ENCODE data around the gene SIGLEC1. TPM values are rescaled to one million over a fixed set of nuclear protein-coding genes. Genes with fewer than 3 reads are reported as not detected.

The SIGLEC1 gene
- total and polyA plus RNA-seq, 2 donors (not counting 1 experiment from before 2014, with no cell fraction given), result not detected

DNA sequence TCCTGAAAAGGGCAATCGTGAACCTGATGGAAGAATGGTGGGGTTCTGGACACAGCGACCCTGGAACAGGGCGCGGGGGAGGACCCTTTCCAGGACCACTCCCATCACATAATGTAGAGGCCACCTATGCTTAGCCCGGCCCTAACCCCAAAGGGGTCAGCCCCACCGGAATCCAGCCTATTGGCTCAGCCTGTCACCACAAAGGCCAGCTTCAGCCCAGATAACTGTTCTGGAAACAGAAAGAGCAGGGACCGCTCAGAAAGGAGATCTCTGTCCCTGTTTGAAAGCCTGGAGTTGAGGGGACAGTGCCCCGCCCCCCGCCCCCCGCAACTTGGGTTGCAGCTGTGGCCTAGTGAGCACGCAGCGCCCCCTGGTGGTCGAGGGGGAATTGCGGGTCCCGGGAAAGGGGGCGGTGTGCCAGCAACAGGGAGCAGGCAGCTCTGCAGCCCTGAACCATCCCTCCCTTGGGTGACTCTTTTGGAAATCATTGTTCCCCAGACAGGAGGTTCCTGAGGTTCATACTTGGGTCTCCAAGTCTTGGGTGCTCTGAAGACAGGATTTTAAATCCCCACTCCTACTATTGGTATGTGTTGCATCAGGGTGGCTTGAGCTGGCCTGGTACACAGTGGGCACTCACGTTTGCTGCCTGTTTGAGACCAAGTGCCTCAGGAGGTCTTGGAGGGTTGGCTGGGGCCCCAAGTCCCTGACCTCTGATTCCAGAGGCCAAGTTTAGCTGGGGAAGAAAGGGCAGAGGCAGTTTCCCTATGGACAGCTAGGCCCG is 1.5 kb downstream of the SIGLEC1 start:
- peak; percentile 20 to 48 for DNase-seq (ENCODE audit: low read depth in 2 of 2)
- Histone ChIP-seq H3K4me2 (ENCODE audit: extremely low read depth, insufficient read depth, low read length) (no peak overlapping the region), H4K20me1 (ENCODE audit: control insufficient read depth, extremely low read depth, insufficient read depth, low read length) (no peaks in the 10 kb centered on the region), H3K9ac (ENCODE audit: insufficient read depth, low read length) (no peak overlapping the region), H3K36me3 (ENCODE audit: control insufficient read depth, insufficient read depth, low read length) (no peaks in the 10 kb centered on the region), H3K4me3 (replicated peaks in 1 of 4; ENCODE audit: control extremely low read depth in 1 of 4, insufficient read depth in 1 of 4, low read depth in 3 of 4, low read length in 4 of 4) (no peak overlapping the region), H3K27ac (ENCODE audit: insufficient read depth, low read length) (no peak overlapping the region), H3K79me2 (ENCODE audit: control insufficient read depth, insufficient read depth, low read length) (no peaks in the 10 kb centered on the region), H3K27me3 (ENCODE audit: control insufficient read depth, insufficient read depth, low read length) (no peaks in the 10 kb centered on the region), H3K4me1 (ENCODE audit: control insufficient read depth, extremely low read depth, insufficient read depth, low read length) (no peaks in the 10 kb centered on the region), H3K9me3 (ENCODE audit: control insufficient read depth, insufficient read depth, low read depth, low read length) (no peaks in the 10 kb centered on the region), H2AFZ (ENCODE audit: low read length) (no peak overlapping the region)
- TF ChIP-seq CTCF (conservative IDR thresholded peaks at IDR 0.05 in 1 of 2, IDR thresholded peaks at IDR 0.05 in 1 of 2; ENCODE audit: low read depth in 1 of 2, low read length in 2 of 2), result peak; percentile 82 to 83
- TF ChIP-seq EZH2 (IDR thresholded peaks at IDR 0.05; ENCODE audit: low read length, missing control alignments), result no peak

- DNase-seq (ENCODE audit: low read depth in 2 of 2), result no peak
- H3K9me3 ChIP-seq (ENCODE audit: control insufficient read depth, insufficient read depth, low read depth, low read length), result no peaks in the 10 kb centered on the region
- no peaks in the 10 kb centered on the region for H3K36me3 ChIP-seq (ENCODE audit: control insufficient read depth, insufficient read depth, low read length)
- H3K27me3 ChIP-seq (ENCODE audit: control insufficient read depth, insufficient read depth, low read length), result no peaks in the 10 kb centered on the region
- no peak overlapping the region for H3K4me3 ChIP-seq (replicated peaks in 1 of 4; ENCODE audit: control extremely low read depth in 1 of 4, insufficient read depth in 1 of 4, low read depth in 3 of 4, low read length in 4 of 4)
- no peak overlapping the region for H3K9ac ChIP-seq (ENCODE audit: insufficient read depth, low read length)
- no peaks in the 10 kb centered on the region for H3K79me2 ChIP-seq (ENCODE audit: control insufficient read depth, insufficient read depth, low read length)
- H2AFZ ChIP-seq (ENCODE audit: low read length), result no peak overlapping the region
- no peak overlapping the region for H3K27ac ChIP-seq (ENCODE audit: insufficient read depth, low read length)
- H4K20me1 ChIP-seq (ENCODE audit: control insufficient read depth, extremely low read depth, insufficient read depth, low read length), result no peaks in the 10 kb centered on the region
- H3K4me2 ChIP-seq (ENCODE audit: extremely low read depth, insufficient read depth, low read length), result no peak overlapping the region
- H3K4me1 ChIP-seq (ENCODE audit: control insufficient read depth, extremely low read depth, insufficient read depth, low read length), result no peaks in the 10 kb centered on the region
- no peak for TF ChIP-seq EZH2 (IDR thresholded peaks at IDR 0.05; ENCODE audit: low read length, missing control alignments)
Observed at GRCh38 chr20:3710011-3710466, 2.4 kb downstream of the SIGLEC1 start.

- Histone ChIP-seq H3K27me3 (ENCODE audit: control insufficient read depth, insufficient read depth, low read length) (peaks cover 3% of the 10 kb centered on the region), H3K4me3 (replicated peaks in 1 of 4; ENCODE audit: control extremely low read depth in 1 of 4, insufficient read depth in 1 of 4, low read depth in 3 of 4, low read length in 4 of 4) (no peak overlapping the region), H3K9ac (ENCODE audit: insufficient read depth, low read length) (no peak overlapping the region), H3K79me2 (ENCODE audit: control insufficient read depth, insufficient read depth, low read length) (no peaks in the 10 kb centered on the region), H3K36me3 (ENCODE audit: control insufficient read depth, insufficient read depth, low read length) (no peaks in the 10 kb centered on the region), H3K9me3 (ENCODE audit: control insufficient read depth, insufficient read depth, low read depth, low read length) (no peaks in the 10 kb centered on the region), H3K27ac (ENCODE audit: insufficient read depth, low read length) (no peak overlapping the region), H3K4me2 (ENCODE audit: extremely low read depth, insufficient read depth, low read length) (no peak overlapping the region), H3K4me1 (ENCODE audit: control insufficient read depth, extremely low read depth, insufficient read depth, low read length) (no peaks in the 10 kb centered on the region), H4K20me1 (ENCODE audit: control insufficient read depth, extremely low read depth, insufficient read depth, low read length) (no peaks in the 10 kb centered on the region), H2AFZ (ENCODE audit: low read length) (no peak overlapping the region)
- DNase-seq (ENCODE audit: low read depth in 2 of 2), result no peak
- TF ChIP-seq CTCF (conservative IDR thresholded peaks at IDR 0.05 in 1 of 2, IDR thresholded peaks at IDR 0.05 in 1 of 2; ENCODE audit: low read depth in 1 of 2, low read length in 2 of 2) (no peak), EZH2 (IDR thresholded peaks at IDR 0.05; ENCODE audit: low read length, missing control alignments) (no peak)
Observed at GRCh38 chr20:3707508-3707899, 4.9 kb downstream of the SIGLEC1 start.

Data from fibroblast of lung (primary cell).